Esophagus muscularis mucosa (tissue), 4 donors: Measurements from ENCODE around the gene SUN5. TPM values are rescaled to one million over a fixed set of nuclear protein-coding genes. Genes with fewer than 3 reads are reported as not detected.

ENCODE experiments used
- DNase-seq: peaks from one replicate; pipeline ENCODE4 v3.0.0-alpha.2; 2017; ENCODE audit errors: extremely low spot score
- H3K27ac ChIP-seq, 4 donors: fragments of 200-600 bp; sonication (generic); replicated peaks in 1 of 4; 1 replicate in 3 of 4; 2 replicates in 1 of 4; pipeline ENCODE4 v1.5.1; 2016 to 2019; ENCODE audit warnings: mild to moderate bottlenecking in 1 of 4
- H3K27me3 ChIP-seq, 4 donors: fragments of 200-600 bp; sonication (generic); one replicate each; pipeline versions ENCODE4 v1.5.1 to v1.6.0; 2016 to 2019
- H3K36me3 ChIP-seq, 4 donors: fragments of 200-600 bp; sonication (generic); one replicate each; pipeline ENCODE4 v1.5.1; 2016 to 2019
- H3K4me1 ChIP-seq, 4 donors: fragments of 200-600 bp; sonication (generic); one replicate each; pipeline ENCODE4 v1.5.1; 2016 to 2019
- H3K4me3 ChIP-seq, 4 donors: fragments of 200-600 bp; sonication (generic); 1 replicate in 2 of 4; 2 replicates in 2 of 4; pipeline ENCODE4 v1.5.1; 2016 to 2019; ENCODE audit warnings: mild to moderate bottlenecking in 4 of 4, moderate library complexity in 1 of 4
- H3K9me3 ChIP-seq, 4 donors: fragments of 200-600 bp; sonication (generic); 1 replicate in 3 of 4; 2 replicates in 1 of 4; pipeline ENCODE4 v1.5.1; 2016 to 2019
- EP300 ChIP-seq: sonication (generic); formaldehyde crosslinking; IDR thresholded peaks from one replicate; pipeline ENCODE4 v1.6.1; 2017; ENCODE audit warnings: antibody characterized with exemption
- POLR2A ChIP-seq: fragments of 450-650 bp; IDR thresholded peaks from one replicate; pipeline ENCODE4 v1.6.1; 2017; ENCODE audit warnings: antibody characterized with exemption, moderate library complexity, mild to moderate bottlenecking, low read depth
- POLR2AphosphoS5 ChIP-seq, 2 donors: sonication (generic); formaldehyde crosslinking; IDR thresholded peaks; one replicate each; pipeline ENCODE4 v1.6.1; 2017; ENCODE audit warnings: antibody characterized with exemption in 2 of 2
- WGBS: methylation state at CpG from one replicate; pipeline ENCODE4 v1.1.5; 2018; 5-methylcytosine and 5-hydroxymethylcytosine counted together
- intact Hi-C: fragments of 100-400 bp; cut with DNase I; formaldehyde crosslinking; loops from one replicate; pipeline ENCODE4 v1.15.1; 2023
- total RNA-seq, 4 donors: library from RNA; depleted of rRNA; stranded (reverse); fragments of >200 nt; gene quantifications; one replicate each; pipeline versions ENCODE4 v1.1.0 to v1.2.1, GENCODE V29; 2016
- TF ChIP-seq, protein P1 (sequence below), 3 experiments: fragments of 200-600 bp in 2 of 3; fragments of 450-650 bp in 1 of 3; sonication (generic) in 2 of 3; IDR thresholded peaks; one replicate each; pipeline ENCODE4 v1.5.1; 2017 to 2019; ENCODE audit warnings: antibody characterized with exemption in 3 of 3, mild to moderate bottlenecking in 2 of 3, moderate library complexity in 1 of 3

SUN5 gene
- total RNA-seq, 4 donors from 2014 or later, result not detected

DNA sequence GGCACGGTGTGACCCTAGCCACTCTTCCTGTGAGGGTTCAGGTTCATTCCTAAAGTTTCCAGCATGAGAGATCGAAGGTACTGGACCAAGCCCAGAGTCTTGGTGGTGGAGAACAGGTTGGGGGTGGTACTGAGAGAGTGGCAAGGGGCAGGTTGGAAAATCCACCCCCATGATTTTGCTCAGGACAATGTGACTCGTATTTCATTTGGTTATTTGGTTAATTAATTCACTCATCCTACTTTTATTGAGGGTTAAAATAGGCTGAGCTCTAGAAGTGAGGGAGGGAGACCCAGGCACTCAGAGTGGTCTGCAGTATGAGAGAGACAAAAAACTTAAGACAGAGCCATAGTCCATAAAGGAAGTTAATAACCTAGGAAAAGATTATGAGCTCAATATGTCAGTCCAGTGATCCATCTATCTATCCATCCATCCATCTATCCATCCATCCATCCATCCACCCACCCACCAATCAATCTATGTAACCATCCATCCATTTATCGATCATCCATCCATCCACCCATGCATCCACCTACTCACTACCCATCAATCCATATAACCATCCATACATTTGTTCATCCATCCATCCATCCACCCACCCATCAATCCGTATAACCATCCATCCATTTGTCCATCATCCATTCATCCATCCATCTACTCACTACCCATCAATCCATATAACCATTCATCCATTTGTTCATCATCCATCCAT, 20.5 kb upstream of the SUN5 start:
- H3K36me3 ChIP-seq, result no peaks in the 10 kb centered on the region
- 67% methylated on average over 5 of the region's 5 CpGs for WGBS
- no peak for DNase-seq
- peaks cover 0 to 15% (median 0%) of the 10 kb centered on the region in 4 donors for H3K27me3 ChIP-seq
- H3K4me3 ChIP-seq, result no peak overlapping the region
- no peaks in the 10 kb centered on the region for H3K4me1 ChIP-seq
- TF ChIP-seq, protein P1, sequence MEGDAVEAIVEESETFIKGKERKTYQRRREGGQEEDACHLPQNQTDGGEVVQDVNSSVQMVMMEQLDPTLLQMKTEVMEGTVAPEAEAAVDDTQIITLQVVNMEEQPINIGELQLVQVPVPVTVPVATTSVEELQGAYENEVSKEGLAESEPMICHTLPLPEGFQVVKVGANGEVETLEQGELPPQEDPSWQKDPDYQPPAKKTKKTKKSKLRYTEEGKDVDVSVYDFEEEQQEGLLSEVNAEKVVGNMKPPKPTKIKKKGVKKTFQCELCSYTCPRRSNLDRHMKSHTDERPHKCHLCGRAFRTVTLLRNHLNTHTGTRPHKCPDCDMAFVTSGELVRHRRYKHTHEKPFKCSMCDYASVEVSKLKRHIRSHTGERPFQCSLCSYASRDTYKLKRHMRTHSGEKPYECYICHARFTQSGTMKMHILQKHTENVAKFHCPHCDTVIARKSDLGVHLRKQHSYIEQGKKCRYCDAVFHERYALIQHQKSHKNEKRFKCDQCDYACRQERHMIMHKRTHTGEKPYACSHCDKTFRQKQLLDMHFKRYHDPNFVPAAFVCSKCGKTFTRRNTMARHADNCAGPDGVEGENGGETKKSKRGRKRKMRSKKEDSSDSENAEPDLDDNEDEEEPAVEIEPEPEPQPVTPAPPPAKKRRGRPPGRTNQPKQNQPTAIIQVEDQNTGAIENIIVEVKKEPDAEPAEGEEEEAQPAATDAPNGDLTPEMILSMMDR (IDR thresholded peaks at IDR 0.05), result no peak
- TF ChIP-seq EP300, result no peak
- no peak for TF ChIP-seq POLR2AphosphoS5 (IDR thresholded peaks at IDR 0.05)
- no peak overlapping the region for H3K27ac ChIP-seq
- intact Hi-C loops, result no loop called here
- no peaks in the 10 kb centered on the region for H3K9me3 ChIP-seq

- intact Hi-C loops, result no loop called here
- Histone ChIP-seq H3K9me3 (no peaks in the 10 kb centered on the region), H3K27me3 (peaks cover 0 to 15% (median 0%) of the 10 kb centered on the region in 4 donors), H3K4me1 (no peaks in the 10 kb centered on the region), H3K36me3 (no peaks in the 10 kb centered on the region), H3K4me3 (no peak overlapping the region), H3K27ac (no peak overlapping the region)
- WGBS, result 70% methylated on average over 1 of the region's 1 CpG
- TF ChIP-seq POLR2AphosphoS5 (IDR thresholded peaks at IDR 0.05) (no peak), EP300 (no peak), POLR2A (no peak)
- TF ChIP-seq, protein P1 (IDR thresholded peaks at IDR 0.05), result no peak
- DNase-seq, result no peak
Observed at GRCh38 chr20:33024243-33024560, 20.0 kb upstream of the SUN5 start.

GRCh38 chr20:33023439-33024242, 19.4 kb upstream of the SUN5 start:
- no peaks in the 10 kb centered on the region for H3K4me1 ChIP-seq
- no peak overlapping the region for H3K4me3 ChIP-seq
- WGBS, result 57% methylated on average over 5 of the region's 6 CpGs
- no peak overlapping the region for H3K27ac ChIP-seq
- TF ChIP-seq, protein P1 (IDR thresholded peaks at IDR 0.05), result no peak
- TF ChIP-seq POLR2AphosphoS5 (IDR thresholded peaks at IDR 0.05) (no peak), EP300 (no peak), POLR2A (no peak)
- peaks cover 0 to 9% (median 0%) of the 10 kb centered on the region in 4 donors for H3K27me3 ChIP-seq
- no peaks in the 10 kb centered on the region for H3K9me3 ChIP-seq
- DNase-seq, result no peak
- no peaks in the 10 kb centered on the region for H3K36me3 ChIP-seq
- intact Hi-C loops, result no loop called here

DNA sequence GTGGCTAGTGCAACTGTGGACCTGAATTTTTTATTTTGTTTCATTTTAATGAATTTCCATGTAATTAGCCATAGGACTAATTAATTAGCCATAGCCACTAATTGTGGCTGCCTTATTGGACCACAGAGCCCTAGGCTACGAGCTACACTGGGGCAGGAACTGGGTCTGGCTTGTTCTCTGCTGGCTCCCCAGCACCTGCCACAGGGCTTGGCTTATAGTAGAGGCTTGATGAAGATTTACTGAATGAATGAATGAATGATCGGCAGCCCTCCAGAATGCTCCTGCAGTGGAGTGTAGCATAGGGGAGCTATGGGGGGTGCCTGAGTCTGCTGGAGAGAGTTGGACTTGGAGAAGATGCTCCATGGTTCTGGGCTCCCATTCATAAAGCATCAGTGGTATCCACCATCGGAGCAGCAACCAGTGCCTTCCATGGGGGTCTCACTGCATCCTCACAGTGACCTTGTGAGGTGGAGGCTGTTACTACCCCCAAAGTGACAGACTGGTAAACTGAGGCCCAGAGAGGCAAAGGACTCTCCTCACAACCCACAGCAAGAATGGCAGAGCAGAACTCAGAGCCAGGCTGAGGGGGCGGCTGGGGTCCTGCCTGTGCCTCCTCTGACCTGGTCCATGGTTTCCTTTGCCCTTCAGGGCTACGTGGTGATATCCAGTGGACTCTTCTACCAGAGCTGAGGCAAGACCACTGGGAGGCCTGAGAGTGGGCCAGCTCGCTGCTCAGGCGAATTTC, 18.6 kb upstream of the SUN5 start:
- no peak for DNase-seq
- WGBS, result 84% methylated on average over 7 of the region's 7 CpGs
- no peak overlapping the region for H3K27ac ChIP-seq
- no peaks in the 10 kb centered on the region for H3K4me1 ChIP-seq
- H3K4me3 ChIP-seq, result no peak overlapping the region
- TF ChIP-seq, protein P1 (IDR thresholded peaks at IDR 0.05), result no peak
- no peaks in the 10 kb centered on the region for H3K9me3 ChIP-seq
- H3K36me3 ChIP-seq, result no peaks in the 10 kb centered on the region
- H3K27me3 ChIP-seq, result peaks cover 0 to 1% (median 0%) of the 10 kb centered on the region in 4 donors
- intact Hi-C loops, result no loop called here
